HEK293 (cell line): Measurements from ENCODE around the gene TCF7.

Experiments used
- CTCF ChIA-PET: fragments of 350-600 bp; formaldehyde crosslinking; extraction: SDS; loops from one replicate; lab custom pipeline; 2021; ENCODE audit warnings: antibody characterized with exemption; lab: Yijun Ruan, JAX
- POLR2A ChIA-PET: fragments of 300-600 bp; formaldehyde crosslinking; extraction: SDS; loops from one replicate; lab custom pipeline; 2020; ENCODE audit warnings: antibody characterized with exemption, inconsistent platforms; lab: Yijun Ruan, JAX
- H3K27ac ChIP-seq: fragments of 200-500 bp; sonication (Bioruptor generic); 2 replicates; pipeline ENCODE4 v1.5.1; 2014; ENCODE audit warnings: low read depth, low read length, control low read depth, inconsistent platforms; ENCODE audit errors: extremely low read depth
- H3K36me3 ChIP-seq, 2 experiments: fragments of 200-500 bp in 1 of 2; sonication (Bioruptor generic) in 1 of 2; 1 replicate in 1 of 2; 2 replicates in 1 of 2; pipeline ENCODE4 v1.5.1; 2014 to 2017; ENCODE audit warnings: inconsistent platforms in 2 of 2, low read length in 2 of 2; ENCODE audit not compliant: control insufficient read depth in 2 of 2, insufficient read depth in 1 of 2
- H3K4me1 ChIP-seq: fragments of 200-500 bp; sonication (Bioruptor generic); 2 replicates; pipeline ENCODE4 v1.5.1; 2014; ENCODE audit warnings: mild to moderate bottlenecking, low read length, inconsistent platforms; ENCODE audit not compliant: control insufficient read depth, insufficient read depth
- H3K4me3 ChIP-seq: 2 replicates; pipeline ENCODE4 v1.5.1; 2011; ENCODE audit warnings: low read depth, mild to moderate bottlenecking, control low read depth, low read length, moderate library complexity
- H3K9me3 ChIP-seq: fragments of 200-500 bp; sonication (Bioruptor generic); 2 replicates; pipeline ENCODE4 v1.5.1; 2014; ENCODE audit warnings: low read depth, low read length, inconsistent platforms; ENCODE audit not compliant: control insufficient read depth, insufficient read depth
- BCL11A ChIP-seq: fragments of 450-650 bp; formaldehyde crosslinking; IDR thresholded peaks from 2 replicates; pipeline ENCODE4 v1.5.1; 2016; ENCODE audit warnings: low read depth, missing biosample characterization, missing genetic modification characterization
- EGR2 ChIP-seq: fragments of 450-650 bp; formaldehyde crosslinking; IDR thresholded peaks from 2 replicates; pipeline ENCODE4 v1.5.1; 2016; ENCODE audit warnings: low read depth, missing biosample characterization, missing genetic modification characterization
- KLF17 ChIP-seq: fragments of 450-650 bp; formaldehyde crosslinking; IDR thresholded peaks from 2 replicates; pipeline ENCODE4 v1.5.1; 2016; ENCODE audit warnings: missing biosample characterization, missing genetic modification characterization
- MYNN ChIP-seq: fragments of 450-650 bp; formaldehyde crosslinking; IDR thresholded peaks from 2 replicates; pipeline ENCODE4 v1.5.1; 2016; ENCODE audit warnings: missing biosample characterization, missing genetic modification characterization, borderline replicate concordance
- OSR2 ChIP-seq: fragments of 450-650 bp; formaldehyde crosslinking; IDR thresholded peaks from 2 replicates; pipeline ENCODE4 v1.5.1; 2016; ENCODE audit warnings: missing biosample characterization, missing genetic modification characterization
- PATZ1 ChIP-seq: fragments of 450-650 bp; formaldehyde crosslinking; IDR thresholded peaks from 2 replicates; pipeline ENCODE4 v1.5.1; 2016; ENCODE audit warnings: missing biosample characterization, missing genetic modification characterization
- PRDM10 ChIP-seq: fragments of 450-650 bp; formaldehyde crosslinking; IDR thresholded peaks from 2 replicates; pipeline ENCODE4 v1.5.1; 2016; ENCODE audit warnings: missing biosample characterization, missing genetic modification characterization
- SCRT1 ChIP-seq: fragments of 450-650 bp; formaldehyde crosslinking; IDR thresholded peaks from 2 replicates; pipeline ENCODE4 v1.5.1; 2016; ENCODE audit warnings: missing biosample characterization, missing genetic modification characterization, borderline replicate concordance
- ZBTB8A ChIP-seq: fragments of 450-650 bp; formaldehyde crosslinking; IDR thresholded peaks from 2 replicates; pipeline ENCODE4 v1.5.1; 2016; ENCODE audit warnings: missing biosample characterization, missing genetic modification characterization
- ZEB2 ChIP-seq: fragments of 450-650 bp; formaldehyde crosslinking; IDR thresholded peaks from 2 replicates; pipeline ENCODE4 v1.5.1; 2016; ENCODE audit warnings: missing biosample characterization, missing genetic modification characterization
- ZNF133 ChIP-seq: fragments of 450-650 bp; formaldehyde crosslinking; IDR thresholded peaks from 2 replicates; pipeline ENCODE4 v1.5.1; 2016; ENCODE audit warnings: missing biosample characterization, missing genetic modification characterization
- ZNF155 ChIP-seq: fragments of 450-650 bp; formaldehyde crosslinking; IDR thresholded peaks from 2 replicates; pipeline ENCODE4 v1.5.1; 2016; ENCODE audit warnings: missing biosample characterization, missing genetic modification characterization
- ZNF2 ChIP-seq: fragments of 450-650 bp; formaldehyde crosslinking; IDR thresholded peaks from 2 replicates; pipeline ENCODE4 v1.5.1; 2016; ENCODE audit warnings: missing biosample characterization, missing genetic modification characterization
- ZNF341 ChIP-seq: fragments of 450-650 bp; formaldehyde crosslinking; IDR thresholded peaks from 2 replicates; pipeline ENCODE4; 2016; ENCODE audit warnings: low read depth, missing biosample characterization, missing genetic modification characterization
- ZNF350 ChIP-seq: fragments of 450-650 bp; formaldehyde crosslinking; IDR thresholded peaks from 2 replicates; pipeline ENCODE4 v1.5.0; 2017; ENCODE audit warnings: missing biosample characterization, mild to moderate bottlenecking, missing genetic modification characterization
- ZNF398 ChIP-seq: fragments of 450-650 bp; formaldehyde crosslinking; IDR thresholded peaks from 2 replicates; pipeline ENCODE4 v1.5.1; 2017; ENCODE audit warnings: missing biosample characterization, missing genetic modification characterization
- ZNF513 ChIP-seq: fragments of 450-650 bp; IDR thresholded peaks from 2 replicates; pipeline ENCODE4 v1.5.1; 2018; ENCODE audit warnings: missing biosample characterization, missing genetic modification characterization
- ZNF654 ChIP-seq: fragments of 450-650 bp; formaldehyde crosslinking; IDR thresholded peaks from 2 replicates; pipeline ENCODE4 v1.5.1; 2016; ENCODE audit warnings: low read depth, missing biosample characterization, missing genetic modification characterization
- ZNF701 ChIP-seq: fragments of 450-650 bp; formaldehyde crosslinking; IDR thresholded peaks from 2 replicates; pipeline ENCODE4 v1.5.1; 2016; ENCODE audit warnings: missing biosample characterization, missing genetic modification characterization
- ZNF707 ChIP-seq: fragments of 450-650 bp; formaldehyde crosslinking; IDR thresholded peaks from 2 replicates; pipeline ENCODE4 v1.5.1; 2016; ENCODE audit warnings: missing biosample characterization, missing genetic modification characterization
- ZNF747 ChIP-seq: fragments of 450-650 bp; formaldehyde crosslinking; IDR thresholded peaks from 2 replicates; pipeline ENCODE4 v1.5.1; 2016; ENCODE audit warnings: missing biosample characterization, missing genetic modification characterization

TCF7 gene

DNA sequence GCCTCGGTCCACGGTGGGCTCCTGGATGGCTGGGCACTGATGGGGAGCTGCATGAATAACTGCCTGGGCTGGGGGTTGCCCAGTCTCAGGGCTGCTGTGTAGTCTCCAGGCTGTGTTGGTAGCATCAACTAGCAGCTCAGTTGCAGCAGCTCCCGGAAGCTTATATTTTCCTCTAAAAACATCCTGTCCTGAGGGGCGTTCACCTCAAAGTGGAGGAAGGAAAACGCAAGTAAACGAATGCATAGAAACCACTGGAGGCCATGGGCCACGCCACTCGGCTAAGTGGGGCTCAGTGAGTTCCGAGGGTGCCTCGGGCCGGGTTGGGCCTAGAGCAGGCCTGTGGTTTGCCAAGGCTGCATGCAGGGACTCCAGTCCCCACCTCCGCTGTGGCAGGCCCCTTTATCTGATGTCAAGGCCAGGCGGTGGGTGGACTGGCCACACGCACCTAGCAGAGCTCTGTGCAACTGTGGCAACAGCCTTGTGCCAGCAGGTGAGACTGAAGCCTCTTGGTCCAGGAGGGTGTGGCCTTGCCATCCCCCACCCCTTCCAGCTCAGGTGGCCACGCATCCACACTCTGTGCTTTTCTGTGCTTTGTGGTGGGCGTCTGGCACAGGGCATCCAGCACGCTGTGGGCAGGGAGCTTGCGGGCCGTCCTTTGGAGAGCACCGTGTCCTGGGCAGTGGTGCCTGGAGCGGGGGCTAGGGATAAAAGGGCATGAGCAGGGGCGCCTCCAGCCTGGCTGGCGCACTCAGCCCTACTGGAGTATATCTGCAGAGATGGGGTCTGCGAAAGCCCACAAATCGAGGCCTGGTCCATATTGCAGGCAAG, 15.1 kb downstream of the TCF7 start (continued):
- TF ChIP-seq KLF17 (tag by site-specific recombination) (no peak), ZNF398 (tag by site-specific recombination) (no peak), ZEB2 (tag by site-specific recombination) (no peak), ZNF133 (tag by site-specific recombination) (no peak), ZNF654 (tag by site-specific recombination) (no peak), MYNN (tag by site-specific recombination) (no peak), ZBTB8A (tag by site-specific recombination) (no peak)

DNA sequence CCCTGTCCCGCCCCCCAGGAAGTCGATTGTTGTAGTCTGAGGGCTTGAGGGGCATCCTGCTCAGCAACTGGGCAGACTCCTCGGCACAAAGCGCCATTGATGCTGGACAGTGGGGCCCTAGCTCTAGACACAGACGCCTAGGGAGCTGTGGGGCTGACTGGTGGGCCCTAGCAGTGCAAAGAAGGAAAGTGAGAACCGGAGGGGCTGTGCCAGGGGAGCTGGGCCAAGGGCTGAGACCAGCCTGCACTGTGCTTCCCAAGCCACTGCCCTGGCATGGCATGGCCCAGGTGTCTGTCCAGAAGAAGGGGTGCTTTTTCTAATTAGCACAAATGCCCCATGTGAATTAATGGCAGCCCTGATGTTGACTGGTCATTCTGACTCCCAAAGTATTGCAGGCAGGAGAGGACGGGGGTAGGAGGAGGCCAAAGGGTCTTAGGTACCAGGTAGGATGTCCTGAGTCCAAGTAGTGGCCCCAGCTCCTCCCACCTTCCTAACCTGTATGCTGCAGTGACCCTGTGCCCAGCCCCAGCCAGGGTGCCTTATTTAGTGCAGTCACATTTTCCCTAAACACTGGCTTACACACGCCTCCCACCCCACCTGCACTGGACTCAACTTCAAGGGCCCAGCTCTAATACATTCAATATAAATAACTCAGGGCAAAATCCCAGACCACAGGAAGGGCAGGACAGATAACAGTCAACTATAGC, 15.9 kb downstream of the TCF7 start:
- peaks cover 0 to 86% of the 10 kb centered on the region in 2 experiments; a peak in 1 of 3 replicates for H3K36me3 ChIP-seq
- POLR2A ChIA-PET: no interaction called here
- no peaks in the 10 kb centered on the region for H3K9me3 ChIP-seq
- H3K4me3 ChIP-seq: no peak overlapping the region
- no peak overlapping the region for H3K27ac ChIP-seq
- TF ChIP-seq PRDM10 (tag by site-specific recombination) (peak; percentile 31), ZNF2 (tag by site-specific recombination) (no peak)
- TF ChIP-seq, all 188 proteins: peak for 1
- CTCF ChIA-PET: interaction anchor here (0.6 to 4.2 kb wide), 4 partner anchors 10 to 90 kb away, joined by 3 to 34 read pairs (median 4); no protein-coding TSS in a partner anchor
- H3K4me1 ChIP-seq: no peaks in the 10 kb centered on the region

DNA sequence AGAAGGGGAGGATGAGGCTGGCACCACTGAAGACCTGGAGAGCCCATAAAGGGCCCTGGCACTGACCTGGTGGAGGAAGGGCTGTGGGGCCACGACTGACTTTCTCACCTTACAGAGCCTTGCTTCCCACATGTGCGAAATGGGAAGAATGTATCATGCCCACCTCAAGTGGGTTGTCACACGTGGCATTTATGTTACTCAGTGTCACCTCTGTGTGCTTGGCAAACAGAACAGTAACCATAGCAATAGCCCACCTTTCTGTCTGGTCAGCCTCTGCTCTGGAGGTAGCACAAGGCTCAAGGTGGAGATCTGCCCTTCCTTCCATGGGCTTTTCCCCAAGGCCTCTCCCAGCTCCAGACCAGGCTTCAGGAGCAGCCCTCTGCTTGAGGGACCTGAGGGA, 16.7 kb downstream of the TCF7 start:
- POLR2A ChIA-PET: no interaction called here
- TF ChIP-seq SCRT1 (tag by site-specific recombination): no peak
- TF ChIP-seq ZNF707: no peak
- TF ChIP-seq ZNF350: no peak
- TF ChIP-seq BCL11A (tag by site-specific recombination): no peak
- no peak for TF ChIP-seq ZNF747 (tag by site-specific recombination)
- no peak for TF ChIP-seq ZNF701 (tag by site-specific recombination)
- no peak for TF ChIP-seq ZNF341 (tag by site-specific recombination)
- no peak for TF ChIP-seq PATZ1 (tag by site-specific recombination)
- no peak for TF ChIP-seq EGR2 (tag by site-specific recombination)
- TF ChIP-seq ZNF155: no peak
- TF ChIP-seq OSR2 (tag by site-specific recombination): no peak
- TF ChIP-seq ZNF513 (tag by site-specific recombination): no peak

More for the DNA sequence above, 16.7 kb downstream of the TCF7 start:
- Histone ChIP-seq H3K4me1 (no peaks in the 10 kb centered on the region), H3K36me3 (peaks cover 0 to 86% of the 10 kb centered on the region in 2 experiments; a peak in 1 of 3 replicates), H3K4me3 (no peak overlapping the region), H3K27ac (no peak overlapping the region), H3K9me3 (no peaks in the 10 kb centered on the region)
- CTCF ChIA-PET: interaction anchor here (0.6 kb wide), 1 partner anchor 60 kb away, joined by 3 read pairs; no protein-coding TSS in a partner anchor
